Subcutaneous abdominal adipose tissue (tissue), 5 donors: ENCODE results near the gene NSUN6.
A peak's percentile ranks its signal among the peaks of the same experiment; 100 is the strongest.

Experiments used
- H3K27ac ChIP-seq: one replicate; pipeline ENCODE4 v1.7.0; 2013; ENCODE audit warnings: low read depth, mild to moderate bottlenecking, inconsistent platforms, low read length, moderate library complexity
- H3K27me3 ChIP-seq, 5 donors: one replicate each; pipeline ENCODE4 v1.7.0; 2013; ENCODE audit warnings: low read length in 5 of 5, inconsistent platforms in 1 of 5; ENCODE audit not compliant: control insufficient read depth in 5 of 5, insufficient read depth in 4 of 5
- H3K36me3 ChIP-seq, 5 donors: one replicate each; pipeline ENCODE4 v1.7.0; 2013; ENCODE audit warnings: low read length in 5 of 5; ENCODE audit not compliant: control insufficient read depth in 5 of 5, insufficient read depth in 5 of 5
- H3K4me1 ChIP-seq, 5 donors: one replicate each; pipeline ENCODE4 v1.7.0; 2013; ENCODE audit warnings: low read length in 5 of 5, mild to moderate bottlenecking in 3 of 5, moderate library complexity in 1 of 5; ENCODE audit not compliant: control insufficient read depth in 5 of 5, insufficient read depth in 5 of 5
- H3K4me3 ChIP-seq, 5 donors: one replicate each; pipeline ENCODE4 v1.7.0; 2013; ENCODE audit warnings: low read length in 5 of 5, low read depth in 1 of 5
- H3K9ac ChIP-seq, 5 donors: one replicate each; pipeline ENCODE4 v1.7.0; 2013; ENCODE audit warnings: low read length in 5 of 5, mild to moderate bottlenecking in 4 of 5, moderate library complexity in 3 of 5
- H3K9me3 ChIP-seq, 5 donors: one replicate each; pipeline ENCODE4 v1.7.0; 2013; ENCODE audit warnings: low read length in 5 of 5; ENCODE audit not compliant: control insufficient read depth in 5 of 5
- donor health status: healthy.
- donor health status: healthy.
- donor health status: healthy.
- donor health status: healthy.
- donor health status: healthy.

Gene NSUN6

DNA sequence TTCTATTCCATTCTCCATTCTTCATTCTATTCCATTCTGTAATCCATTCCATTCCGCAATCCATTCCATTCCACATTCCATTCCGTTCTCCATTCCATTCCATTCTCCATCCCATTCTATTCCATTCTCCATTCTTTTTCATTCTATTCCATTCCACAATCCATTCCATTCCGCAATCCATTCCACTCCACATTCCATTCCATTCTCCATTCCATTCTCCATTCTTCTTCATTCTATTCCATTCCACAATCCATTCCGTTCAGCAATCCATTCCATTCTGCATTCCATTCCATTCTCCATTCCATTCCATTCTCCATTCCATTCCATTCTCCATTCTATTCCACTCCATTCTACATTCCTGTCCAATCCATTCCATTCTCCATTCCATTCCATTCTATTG lies 85.2 kb downstream of the NSUN6 start:
- Histone ChIP-seq H3K27me3 (no peaks in the 10 kb centered on the region), H3K36me3 (peaks cover 0 to 29% (median 10%) of the 10 kb centered on the region in 5 donors), H3K4me3 (no peak overlapping the region), H3K9ac (no peak overlapping the region), H3K4me1 (no peaks in the 10 kb centered on the region), H3K27ac (no peak overlapping the region), H3K9me3 (peaks cover 3 to 79% (median 22%) of the 10 kb centered on the region in 5 donors)

GRCh38 chr10:18565006-18565405 lies 86.4 kb downstream of the NSUN6 start:
- no peak overlapping the region for H3K4me3 ChIP-seq
- peaks cover 4 to 38% (median 14%) of the 10 kb centered on the region in 5 donors for H3K36me3 ChIP-seq
- H3K9ac ChIP-seq = no peak overlapping the region
- H3K4me1 ChIP-seq = no peaks in the 10 kb centered on the region
- no peak overlapping the region for H3K27ac ChIP-seq
- peaks cover 3 to 78% (median 22%) of the 10 kb centered on the region in 5 donors for H3K9me3 ChIP-seq
- H3K27me3 ChIP-seq = no peaks in the 10 kb centered on the region

DNA sequence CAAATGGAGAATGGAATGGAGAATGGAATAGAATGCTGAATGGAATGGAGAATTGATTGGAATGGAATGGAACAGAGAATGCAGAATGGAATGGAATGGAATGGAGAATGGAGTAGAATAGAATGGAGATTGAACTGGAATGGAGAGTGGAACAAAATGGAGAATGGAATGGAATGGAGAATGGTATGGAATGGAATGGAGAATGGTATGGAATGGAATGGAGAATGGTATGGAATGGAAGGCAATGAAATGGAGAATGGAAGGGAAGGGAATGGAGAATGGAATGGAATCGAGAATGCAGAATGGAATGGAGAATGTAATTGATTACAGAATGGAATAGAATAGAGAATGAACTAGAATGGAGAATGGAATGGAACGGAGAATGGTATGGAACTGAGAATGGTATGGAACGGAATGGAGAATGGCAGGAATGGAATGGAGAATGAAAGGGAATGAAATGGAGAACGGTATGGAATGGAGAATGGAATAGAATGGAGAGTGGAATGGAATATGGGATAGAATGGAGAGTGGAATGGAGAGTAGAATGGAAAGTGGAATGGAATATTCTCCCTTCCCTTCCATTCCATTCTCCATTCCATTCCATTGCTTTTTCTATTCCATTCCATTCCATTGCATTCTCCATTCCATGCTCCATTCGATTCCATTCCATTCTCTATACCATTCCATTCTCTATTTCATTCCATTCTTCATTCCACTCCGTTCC lies 88.2 kb downstream of the NSUN6 start:
- Histone ChIP-seq H3K36me3 (peaks cover 11 to 56% (median 31%) of the 10 kb centered on the region in 5 donors), H3K9me3 (peaks cover 4 to 76% (median 19%) of the 10 kb centered on the region in 5 donors), H3K27ac (no peak overlapping the region), H3K4me3 (no peak overlapping the region), H3K9ac (no peak overlapping the region), H3K27me3 (no peaks in the 10 kb centered on the region), H3K4me1 (no peaks in the 10 kb centered on the region)

DNA sequence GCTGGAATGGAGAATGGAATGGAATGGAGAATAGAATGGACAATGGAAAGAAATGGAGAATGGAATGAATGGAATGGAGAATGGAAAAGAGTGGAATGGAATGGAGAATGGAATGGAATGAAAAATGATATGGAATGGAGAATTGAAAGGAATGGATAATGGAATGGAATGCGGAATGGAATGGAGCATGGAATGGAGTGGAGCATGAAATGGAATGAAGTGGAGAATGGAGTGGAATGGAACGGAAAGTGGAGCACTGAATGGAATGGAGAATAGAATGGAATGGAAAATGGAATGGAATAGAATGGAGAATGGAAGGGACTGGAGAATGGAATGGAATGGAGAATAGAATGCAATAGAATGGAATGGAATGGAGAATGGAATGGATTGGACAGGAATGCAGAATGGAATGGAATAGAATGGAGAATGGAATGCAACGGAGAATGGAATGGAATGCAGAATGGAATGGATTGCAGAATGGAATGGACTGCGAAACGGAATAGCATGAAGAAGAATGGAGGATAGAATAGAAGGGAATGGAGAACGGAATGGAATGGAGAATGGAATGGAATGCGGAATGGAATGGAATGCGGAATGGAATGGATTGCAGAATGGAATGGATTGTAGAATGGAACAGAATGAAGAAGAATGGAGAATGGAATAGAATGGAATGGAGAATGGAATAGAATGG lies 89.4 kb downstream of the NSUN6 start:
- H3K27me3 ChIP-seq = no peaks in the 10 kb centered on the region
- no peak overlapping the region for H3K4me3 ChIP-seq
- no peak overlapping the region for H3K9ac ChIP-seq
- peaks cover 6 to 82% (median 23%) of the 10 kb centered on the region in 5 donors for H3K9me3 ChIP-seq
- peaks cover 16 to 66% (median 35%) of the 10 kb centered on the region in 5 donors for H3K36me3 ChIP-seq
- H3K27ac ChIP-seq = no peak overlapping the region
- no peaks in the 10 kb centered on the region for H3K4me1 ChIP-seq

- H3K9ac ChIP-seq = no peak overlapping the region
- H3K36me3 ChIP-seq = peaks cover 17 to 92% (median 54%) of the 10 kb centered on the region in 5 donors
- H3K4me3 ChIP-seq = peak overlapping the region in 1 of 5 donors; percentile 11
- no peak overlapping the region for H3K27ac ChIP-seq
- no peaks in the 10 kb centered on the region for H3K27me3 ChIP-seq
- H3K4me1 ChIP-seq = no peaks in the 10 kb centered on the region
- peaks cover 3 to 57% (median 19%) of the 10 kb centered on the region in 5 donors for H3K9me3 ChIP-seq
Measured at GRCh38 chr10:18557960-18558359, 93.4 kb downstream of the NSUN6 start.

DNA sequence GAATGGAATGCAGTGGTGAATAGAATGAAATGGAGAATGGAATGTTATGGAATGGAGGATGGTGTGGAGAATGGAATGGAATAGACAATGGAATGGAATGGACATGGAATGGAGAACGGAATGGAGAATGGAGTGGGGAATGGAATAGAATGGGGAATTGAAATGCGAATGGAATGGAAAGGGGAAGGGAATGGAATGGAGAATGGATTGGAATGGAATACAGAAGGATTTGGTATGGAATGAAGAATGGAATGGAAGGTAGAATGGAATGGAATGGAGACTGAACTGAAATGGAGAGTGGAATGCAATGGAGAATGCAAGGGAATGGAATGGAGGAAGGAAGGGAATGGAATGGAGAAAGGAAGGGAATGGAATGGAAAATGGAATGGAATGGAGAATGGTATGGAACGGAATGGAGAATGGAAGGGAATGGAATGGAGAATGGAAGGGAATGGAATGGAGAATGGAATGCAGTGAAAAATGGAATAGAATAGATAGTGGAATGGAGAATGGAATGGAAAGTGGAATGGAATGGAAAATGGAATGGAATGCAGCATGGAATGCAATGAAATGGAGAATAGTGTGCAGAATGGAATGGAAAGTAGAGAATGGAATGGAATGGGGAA lies 94.8 kb downstream of the NSUN6 start:
- H3K9ac ChIP-seq = no peak overlapping the region
- no peaks in the 10 kb centered on the region for H3K27me3 ChIP-seq
- no peaks in the 10 kb centered on the region for H3K4me1 ChIP-seq
- H3K36me3 ChIP-seq = peaks cover 19 to 87% (median 49%) of the 10 kb centered on the region in 5 donors
- H3K9me3 ChIP-seq = peaks cover 3 to 44% (median 15%) of the 10 kb centered on the region in 5 donors
- no peak overlapping the region for H3K4me3 ChIP-seq
- H3K27ac ChIP-seq = no peak overlapping the region

DNA sequence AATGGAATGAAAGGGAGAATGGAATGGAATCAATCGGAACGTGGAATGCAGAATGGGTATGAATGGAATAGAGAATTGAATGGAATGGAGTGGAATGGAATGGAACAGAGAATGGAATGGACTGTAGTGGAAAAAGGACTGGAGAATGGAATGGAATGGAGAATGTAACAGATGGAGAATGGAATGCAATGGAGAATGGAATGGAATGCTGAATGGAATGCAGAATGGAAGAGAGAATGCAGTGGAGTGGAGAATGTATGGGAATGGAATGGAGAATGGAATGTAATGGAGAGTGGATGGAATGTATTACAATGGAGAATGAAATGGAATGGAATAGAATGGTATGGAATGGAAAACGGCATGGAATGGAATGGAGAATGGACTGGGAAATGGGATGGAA lies 96.9 kb downstream of the NSUN6 start:
- Histone ChIP-seq H3K9me3 (peaks cover 3 to 34% (median 12%) of the 10 kb centered on the region in 5 donors), H3K4me3 (no peak overlapping the region), H3K9ac (no peak overlapping the region), H3K27me3 (no peaks in the 10 kb centered on the region), H3K4me1 (no peaks in the 10 kb centered on the region), H3K36me3 (peaks cover 15 to 79% (median 44%) of the 10 kb centered on the region in 5 donors), H3K27ac (no peak overlapping the region)

DNA sequence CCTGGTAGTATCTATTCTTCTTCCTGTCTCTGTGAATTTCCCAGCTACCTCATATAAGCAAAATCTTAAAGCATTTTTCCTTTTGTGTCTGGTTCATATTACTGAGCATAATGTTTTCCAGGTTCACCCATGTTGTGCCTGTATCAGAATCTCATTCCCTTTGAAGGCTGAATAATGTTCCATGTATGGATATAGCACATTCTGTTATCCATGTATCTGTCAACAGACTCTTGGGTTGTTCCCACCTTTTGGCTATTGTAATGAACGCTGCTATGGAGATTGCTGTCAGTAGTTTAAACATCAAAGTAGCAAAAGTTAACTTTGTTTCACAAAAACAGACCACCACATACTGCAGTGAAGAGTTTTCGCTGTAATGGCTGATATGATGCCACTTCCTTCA lies 99.9 kb downstream of the NSUN6 start:
- H3K4me3 ChIP-seq = no peak overlapping the region
- peaks cover 0 to 8% (median under 1%) of the 10 kb centered on the region in 5 donors for H3K9me3 ChIP-seq
- H3K9ac ChIP-seq = no peak overlapping the region
- peaks cover 10 to 62% (median 30%) of the 10 kb centered on the region in 5 donors for H3K36me3 ChIP-seq
- H3K27me3 ChIP-seq = no peaks in the 10 kb centered on the region
- H3K27ac ChIP-seq = no peak overlapping the region
- H3K4me1 ChIP-seq = no peaks in the 10 kb centered on the region

DNA sequence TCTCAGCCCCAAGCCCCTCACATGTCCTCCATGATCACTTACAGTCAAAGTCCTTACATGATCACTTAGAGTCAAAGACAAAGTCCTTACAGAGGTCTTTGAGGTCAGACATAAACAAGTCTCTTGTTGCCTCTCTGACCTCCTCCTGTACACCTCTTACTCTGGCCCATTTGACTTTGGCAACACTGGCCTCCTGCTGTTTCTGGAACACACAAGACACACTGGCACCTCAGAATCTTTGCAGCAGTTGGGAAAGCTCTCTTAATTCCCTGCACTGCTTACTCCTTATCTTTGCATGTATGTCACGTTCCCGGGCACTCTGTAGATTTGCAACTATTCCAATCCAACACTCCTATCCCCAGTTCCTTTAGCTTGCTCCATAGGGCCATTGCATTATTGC lies 102.3 kb downstream of the NSUN6 start:
- H3K4me1 ChIP-seq = no peaks in the 10 kb centered on the region
- no peak overlapping the region for H3K4me3 ChIP-seq
- H3K9me3 ChIP-seq = no peaks in the 10 kb centered on the region
- peaks cover 12 to 39% (median 15%) of the 10 kb centered on the region in 5 donors for H3K36me3 ChIP-seq
- H3K9ac ChIP-seq = no peak overlapping the region
- no peaks in the 10 kb centered on the region for H3K27me3 ChIP-seq
- no peak overlapping the region for H3K27ac ChIP-seq
